GM21423 (cell line): ENCODE data around the gene SH3TC1.

Experiments used
- ATAC-seq: cut with Tn5 transposase; IDR thresholded peaks from one replicate; pipeline ENCODE4 v1.9.1; 2021; ENCODE audit warnings: mild to moderate bottlenecking, moderate library complexity; ENCODE audit not compliant: unreplicated experiment

The SH3TC1 gene

GRCh38 chr4:8180310-8181093, 18.6 kb upstream of the SH3TC1 start:
- ATAC-seq, result no peak

- ATAC-seq, result no peak
Measured at GRCh38 chr4:8181119-8181518, 18.0 kb upstream of the SH3TC1 start.

GRCh38 chr4:8181844-8182243, 17.2 kb upstream of the SH3TC1 start:
- ATAC-seq, result no peak

GRCh38 chr4:8182294-8182693, 16.8 kb upstream of the SH3TC1 start:
- ATAC-seq, result no peak

- no peak for ATAC-seq
Measured at GRCh38 chr4:8182858-8183725, 16.0 kb upstream of the SH3TC1 start.

GRCh38 chr4:8184061-8184460, 15.0 kb upstream of the SH3TC1 start:
- ATAC-seq, result no peak

- no peak for ATAC-seq
Measured at GRCh38 chr4:8185295-8185694, 13.8 kb upstream of the SH3TC1 start.

GRCh38 chr4:8185930-8186329, 13.2 kb upstream of the SH3TC1 start:
- ATAC-seq, result no peak

- ATAC-seq, result no peak
Measured at GRCh38 chr4:8188085-8188484, 11.0 kb upstream of the SH3TC1 start.

- ATAC-seq, result no peak
Measured at GRCh38 chr4:8188743-8189550, 10.1 kb upstream of the SH3TC1 start.

GRCh38 chr4:8189551-8190466, 9.3 kb upstream of the SH3TC1 start:
- ATAC-seq, result no peak

GRCh38 chr4:8191136-8191747, 7.8 kb upstream of the SH3TC1 start:
- peak; percentile 41 for ATAC-seq

- peak; percentile 83 for ATAC-seq
Measured at GRCh38 chr4:8192748-8193738, 6.0 kb upstream of the SH3TC1 start.

GRCh38 chr4:8194306-8195242, 4.5 kb upstream of the SH3TC1 start:
- ATAC-seq, result no peak

- no peak for ATAC-seq
Measured at GRCh38 chr4:8195431-8195830, 3.7 kb upstream of the SH3TC1 start.

- ATAC-seq, result no peak
Measured at GRCh38 chr4:8195841-8196458, 3.1 kb upstream of the SH3TC1 start.

- no peak for ATAC-seq
Measured at GRCh38 chr4:8197521-8197920, 1.6 kb upstream of the SH3TC1 start.
